GM03348 (cell line): ENCODE results near the gene ALK.

ENCODE experiments used
- DNase-seq: peaks from one replicate; pipeline ENCODE4 v3.0.0; 2012; ENCODE audit warnings: low spot score

ALK gene

DNA sequence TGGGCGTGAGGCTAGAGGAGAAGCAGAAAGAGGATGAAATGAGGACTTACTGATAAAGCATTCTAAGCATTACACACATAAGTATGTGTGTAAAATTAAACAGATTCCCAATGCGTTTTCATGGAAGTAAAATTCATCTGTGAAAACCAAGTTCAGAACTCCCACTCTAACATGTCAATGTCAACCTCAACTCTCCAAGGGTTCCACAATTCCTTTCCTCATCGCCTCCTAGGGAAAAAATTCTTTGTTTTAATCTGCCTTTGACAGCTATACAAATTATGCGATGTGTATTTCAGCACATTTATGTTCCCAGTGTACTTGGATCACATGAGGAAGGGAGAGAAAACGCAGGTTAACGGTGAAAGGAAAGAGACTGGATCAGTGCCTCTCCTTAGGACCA, 729.6 kb downstream of the ALK start:
- DNase-seq: no peak

GRCh38 chr2:29189052-29189451, 732.3 kb downstream of the ALK start:
- DNase-seq: no peak

- peak; percentile 47 for DNase-seq
These were observed 733.5 kb downstream of the ALK start for GRCh38 chr2:29187926-29188325.

DNA sequence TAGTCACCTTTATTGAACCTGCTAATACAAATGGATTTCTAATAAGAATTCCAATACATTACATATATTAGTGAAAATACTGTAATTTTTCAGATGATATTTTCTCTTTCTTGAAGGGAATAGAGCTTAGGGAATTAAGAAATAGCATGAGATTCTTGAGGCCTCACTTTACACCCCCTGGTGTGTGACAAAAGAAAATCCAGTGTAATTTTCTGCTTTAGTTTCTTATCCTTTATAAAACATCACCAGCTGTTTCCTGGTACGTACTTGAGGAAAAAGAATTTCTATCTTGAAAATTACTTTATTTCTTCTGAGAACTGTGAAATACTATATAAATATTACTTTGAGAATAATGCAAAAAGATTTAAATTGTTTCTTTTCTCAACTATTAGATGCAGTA, 734.6 kb downstream of the ALK start:
- no peak for DNase-seq

GRCh38 chr2:29184531-29184930, 736.9 kb downstream of the ALK start:
- DNase-seq: no peak

DNA sequence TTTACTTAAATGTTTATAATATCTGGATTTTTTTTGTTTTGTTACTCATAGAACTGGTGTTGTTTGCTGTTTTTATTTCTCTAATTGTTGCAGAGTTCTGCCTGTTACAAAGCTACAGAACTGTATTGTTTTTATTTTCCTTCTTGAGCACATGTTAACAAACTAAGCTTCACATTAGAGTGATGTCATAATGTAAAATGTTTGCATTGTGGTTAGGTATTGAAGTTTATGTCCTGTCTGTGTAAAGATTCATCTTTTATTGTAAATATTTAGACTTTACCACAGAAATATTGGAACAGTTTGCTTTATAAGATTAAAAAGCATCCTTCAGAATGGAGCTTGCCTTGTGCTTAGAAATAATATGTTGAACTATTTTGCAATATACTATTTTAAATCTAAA, 738.5 kb downstream of the ALK start:
- DNase-seq: no peak

DNA sequence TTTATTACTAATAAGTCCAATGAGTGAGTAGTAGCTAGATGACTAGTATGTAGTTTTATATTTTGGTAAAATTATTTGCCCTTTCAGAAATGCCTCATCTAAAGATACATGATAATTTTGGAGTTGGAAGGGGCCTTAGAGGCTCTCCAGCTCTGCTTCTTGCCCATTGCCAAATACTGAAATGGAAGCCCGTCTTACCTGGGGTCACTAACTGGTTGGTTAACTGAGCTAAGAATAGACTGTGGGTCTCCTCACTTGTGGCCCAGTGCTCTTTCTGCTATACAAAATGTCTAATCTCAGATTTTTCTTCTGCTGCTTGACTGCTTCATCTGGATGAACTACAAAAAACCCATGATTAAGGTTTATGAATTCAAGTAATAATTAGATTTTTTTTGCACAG, 739.1 kb downstream of the ALK start:
- no peak for DNase-seq

GRCh38 chr2:29175338-29175737, 746.0 kb downstream of the ALK start:
- no peak for DNase-seq

GRCh38 chr2:29174937-29175336, 746.4 kb downstream of the ALK start:
- no peak for DNase-seq

GRCh38 chr2:29166242-29167039, 754.9 kb downstream of the ALK start:
- peak; percentile 5 for DNase-seq

GRCh38 chr2:29165362-29166241, 755.8 kb downstream of the ALK start:
- DNase-seq: peak; percentile 24

DNA sequence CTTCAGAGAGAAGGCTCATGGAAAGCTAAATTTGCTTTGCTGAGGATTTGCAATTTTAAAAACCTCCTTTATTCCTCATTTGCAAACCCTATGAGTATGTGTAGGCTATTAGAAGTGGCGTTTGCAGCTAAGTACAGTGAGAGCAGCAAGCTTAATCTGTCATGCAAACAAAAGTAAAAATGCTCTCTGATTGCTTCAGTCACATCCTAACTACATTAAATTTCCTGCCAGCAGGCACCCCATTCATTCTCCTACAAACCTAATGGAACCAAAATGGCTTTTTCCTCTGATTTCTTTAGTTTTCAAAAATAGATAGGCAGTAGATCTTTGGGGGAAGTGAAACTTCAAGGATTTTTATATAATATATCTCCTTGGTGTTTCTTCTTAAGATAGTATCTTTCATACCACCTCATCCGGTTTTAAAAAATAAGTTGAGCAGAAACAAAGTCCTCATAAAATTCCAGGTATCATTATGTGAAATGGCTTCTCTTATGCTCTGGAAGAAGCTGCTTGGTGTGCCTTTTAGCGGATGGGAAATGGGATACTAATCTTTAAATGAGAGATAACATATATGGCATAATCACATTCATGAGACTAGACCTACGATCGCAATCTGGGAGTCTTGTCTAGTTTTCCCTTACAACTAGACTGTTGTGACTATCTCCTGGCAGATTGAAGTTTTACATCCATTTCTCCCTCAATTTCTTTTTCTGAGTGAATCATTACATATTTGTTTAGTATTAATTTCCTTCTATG, 757.1 kb downstream of the ALK start:
- DNase-seq: no peak

- DNase-seq: no peak
These were observed 759.0 kb downstream of the ALK start for GRCh38 chr2:29162204-29162928.

GRCh38 chr2:29160184-29160583, 761.2 kb downstream of the ALK start:
- DNase-seq: no peak

- no peak for DNase-seq
These were observed 762.3 kb downstream of the ALK start for GRCh38 chr2:29159125-29159524.

GRCh38 chr2:29157131-29157530, 764.3 kb downstream of the ALK start:
- no peak for DNase-seq

DNA sequence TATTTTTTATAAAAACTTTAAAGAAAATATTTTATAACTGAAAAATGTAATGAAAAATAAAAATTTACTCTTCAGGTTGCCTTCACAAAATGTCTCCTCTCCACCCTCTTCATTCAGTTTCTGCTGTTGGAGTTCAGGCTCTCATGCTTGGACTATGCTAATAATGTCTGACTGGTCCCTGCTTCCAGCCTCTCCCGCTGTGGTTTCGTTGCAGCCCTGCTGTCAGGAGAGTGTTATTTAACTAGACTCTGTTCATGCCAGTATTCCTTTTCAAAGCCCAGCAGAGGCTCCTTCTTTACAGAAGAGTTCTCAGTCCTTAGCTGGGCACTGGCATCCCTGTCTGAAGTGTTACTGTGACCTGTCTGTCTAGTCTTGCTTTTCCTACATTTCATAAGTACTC, 765.8 kb downstream of the ALK start:
- DNase-seq: no peak

DNA sequence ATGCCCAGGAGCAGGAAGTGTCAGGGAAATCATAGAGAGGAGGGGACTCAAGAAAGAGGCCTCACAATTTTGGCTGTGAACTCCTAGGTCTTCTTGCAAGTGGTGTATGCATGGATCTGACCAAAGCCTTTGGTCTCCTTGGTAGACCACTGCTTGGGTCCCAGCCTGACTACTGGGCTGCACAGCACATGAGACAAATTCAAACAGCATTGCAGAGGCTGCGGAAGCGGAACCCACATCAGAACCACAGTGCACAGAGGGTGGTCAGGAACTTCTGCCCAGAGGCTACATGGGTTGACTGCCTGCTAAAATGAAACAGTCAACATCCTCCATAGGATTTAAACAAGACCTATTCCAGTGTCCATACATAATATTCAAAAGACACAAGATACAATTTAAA, 766.8 kb downstream of the ALK start:
- DNase-seq: no peak

- DNase-seq: no peak
These were observed 773.4 kb downstream of the ALK start for GRCh38 chr2:29147963-29148362.

DNA sequence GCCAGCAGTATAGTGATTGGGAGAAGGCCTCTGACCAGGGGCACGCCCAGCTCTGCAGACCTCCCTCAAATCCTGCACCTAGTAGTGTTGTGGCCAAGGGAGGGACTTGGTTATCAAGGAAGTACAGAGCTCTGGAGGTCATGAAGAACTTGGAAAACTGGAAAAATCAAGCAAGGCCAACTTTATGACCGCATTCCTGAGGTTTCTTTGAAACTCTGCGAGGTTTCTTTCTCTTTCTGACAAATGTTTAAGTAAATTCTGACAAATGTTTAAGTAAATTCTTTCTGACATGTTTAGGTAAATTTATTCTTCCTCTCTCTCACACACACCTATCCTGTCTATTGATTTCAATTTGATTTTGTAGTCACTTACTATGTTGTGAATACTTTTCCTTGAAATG, 775.2 kb downstream of the ALK start:
- DNase-seq: no peak

GRCh38 chr2:29143657-29144056, 777.7 kb downstream of the ALK start:
- DNase-seq: no peak
